KMS-11 (cell line): ENCODE results near the gene ACOT11.

ENCODE experiments used
- H2AFZ ChIP-seq: fragments of 200-600 bp; sonication (generic); 2 replicates; pipeline ENCODE4 v1.6.1; 2016; ENCODE audit warnings: antibody characterized with exemption, mixed run types, low read depth
- H3K27ac ChIP-seq: fragments of 200-600 bp; sonication (generic); 2 replicates; pipeline ENCODE4 v1.6.1; 2016; ENCODE audit warnings: mild to moderate bottlenecking, mixed run types
- H3K27me3 ChIP-seq: fragments of 200-600 bp; sonication (generic); 2 replicates; pipeline ENCODE4 v1.6.1; 2017; ENCODE audit warnings: mild to moderate bottlenecking, low read depth, mixed run types, moderate library complexity; ENCODE audit not compliant: insufficient read depth
- H3K36me3 ChIP-seq: fragments of 200-600 bp; sonication (generic); 2 replicates; pipeline ENCODE4 v1.6.1; 2017; ENCODE audit warnings: mild to moderate bottlenecking, mixed run types; ENCODE audit not compliant: insufficient read depth
- H3K4me1 ChIP-seq: fragments of 200-600 bp; sonication (generic); 2 replicates; pipeline ENCODE4 v1.6.1; 2016; ENCODE audit warnings: mild to moderate bottlenecking, low read depth, mixed run types; ENCODE audit not compliant: poor library complexity, severe bottlenecking
- H3K4me2 ChIP-seq: fragments of 200-600 bp; sonication (generic); 2 replicates; pipeline ENCODE4 v1.7.0; 2016; ENCODE audit warnings: mild to moderate bottlenecking, mixed run types
- H3K4me3 ChIP-seq: fragments of 200-600 bp; sonication (generic); IDR thresholded peaks from 2 replicates; pipeline ENCODE4 v1.6.1; 2017; ENCODE audit warnings: low read depth, low read length, mixed read lengths; ENCODE audit not compliant: insufficient read depth
- H3K79me2 ChIP-seq: fragments of 200-600 bp; sonication (generic); 2 replicates; pipeline ENCODE4 v1.6.1; 2016; ENCODE audit warnings: low read depth, mixed run types; ENCODE audit not compliant: insufficient read depth
- H3K9ac ChIP-seq: fragments of 200-600 bp; sonication (generic); 2 replicates; pipeline ENCODE4 v1.6.1; 2016; ENCODE audit warnings: mild to moderate bottlenecking, mixed run types
- H4K20me1 ChIP-seq: fragments of 200-600 bp; sonication (generic); 2 replicates; pipeline ENCODE4 v1.6.1; 2016; ENCODE audit warnings: mild to moderate bottlenecking, mixed run types; ENCODE audit not compliant: insufficient read depth
- TF ChIP-seq, protein P1 (sequence below): fragments of 200-600 bp; sonication (generic); conservative IDR thresholded peaks from 2 replicates; pipeline ENCODE4 v1.6.1; 2017; ENCODE audit warnings: low read depth, mild to moderate bottlenecking, antibody characterized with exemption, low read length, moderate library complexity, mixed read lengths

Gene ACOT11

DNA sequence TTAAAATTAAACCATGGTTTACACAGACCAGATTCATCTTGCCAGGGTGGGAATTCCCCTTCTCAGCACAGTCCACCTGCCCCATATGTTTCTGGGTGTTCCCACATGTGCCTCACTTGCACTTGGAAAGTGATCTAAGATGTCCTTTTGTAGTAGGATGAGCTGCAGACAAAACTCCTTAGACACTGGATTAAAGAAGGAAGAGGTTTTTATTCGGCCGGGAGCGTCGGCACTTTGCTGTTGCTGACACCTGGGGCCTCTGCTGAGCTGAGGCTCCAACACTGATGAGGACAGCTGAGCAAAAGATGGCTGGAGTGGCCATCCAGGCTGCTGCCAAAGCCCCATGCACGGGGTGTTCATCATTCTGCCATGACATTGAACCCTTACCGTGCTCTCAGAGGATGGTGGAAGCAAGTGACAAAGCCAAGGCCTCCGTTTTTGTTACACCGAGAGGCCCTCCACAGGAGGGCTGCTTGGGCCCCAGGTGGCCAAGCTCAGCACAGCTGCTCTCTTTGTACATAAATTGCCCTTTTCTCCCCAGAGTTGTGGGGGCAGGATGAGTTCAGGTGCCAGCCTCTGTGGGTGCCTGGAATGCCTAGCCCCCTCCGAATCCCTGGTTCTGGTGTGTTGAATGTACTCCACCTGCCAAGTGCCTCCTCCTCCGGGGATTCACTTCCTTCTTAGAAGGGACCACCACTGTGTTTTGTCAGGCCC is 7.3 kb upstream of the ACOT11 start:
- H2AFZ ChIP-seq = no peak overlapping the region
- H4K20me1 ChIP-seq = no peaks in the 10 kb centered on the region
- no peaks in the 10 kb centered on the region for H3K27me3 ChIP-seq
- TF ChIP-seq, protein P1, sequence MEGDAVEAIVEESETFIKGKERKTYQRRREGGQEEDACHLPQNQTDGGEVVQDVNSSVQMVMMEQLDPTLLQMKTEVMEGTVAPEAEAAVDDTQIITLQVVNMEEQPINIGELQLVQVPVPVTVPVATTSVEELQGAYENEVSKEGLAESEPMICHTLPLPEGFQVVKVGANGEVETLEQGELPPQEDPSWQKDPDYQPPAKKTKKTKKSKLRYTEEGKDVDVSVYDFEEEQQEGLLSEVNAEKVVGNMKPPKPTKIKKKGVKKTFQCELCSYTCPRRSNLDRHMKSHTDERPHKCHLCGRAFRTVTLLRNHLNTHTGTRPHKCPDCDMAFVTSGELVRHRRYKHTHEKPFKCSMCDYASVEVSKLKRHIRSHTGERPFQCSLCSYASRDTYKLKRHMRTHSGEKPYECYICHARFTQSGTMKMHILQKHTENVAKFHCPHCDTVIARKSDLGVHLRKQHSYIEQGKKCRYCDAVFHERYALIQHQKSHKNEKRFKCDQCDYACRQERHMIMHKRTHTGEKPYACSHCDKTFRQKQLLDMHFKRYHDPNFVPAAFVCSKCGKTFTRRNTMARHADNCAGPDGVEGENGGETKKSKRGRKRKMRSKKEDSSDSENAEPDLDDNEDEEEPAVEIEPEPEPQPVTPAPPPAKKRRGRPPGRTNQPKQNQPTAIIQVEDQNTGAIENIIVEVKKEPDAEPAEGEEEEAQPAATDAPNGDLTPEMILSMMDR = no peak
- H3K4me2 ChIP-seq = no peak overlapping the region
- H3K4me3 ChIP-seq = no peak overlapping the region
- no peaks in the 10 kb centered on the region for H3K79me2 ChIP-seq
- no peaks in the 10 kb centered on the region for H3K4me1 ChIP-seq
- H3K36me3 ChIP-seq = no peaks in the 10 kb centered on the region
- H3K27ac ChIP-seq = no peak overlapping the region
- H3K9ac ChIP-seq = no peak overlapping the region

DNA sequence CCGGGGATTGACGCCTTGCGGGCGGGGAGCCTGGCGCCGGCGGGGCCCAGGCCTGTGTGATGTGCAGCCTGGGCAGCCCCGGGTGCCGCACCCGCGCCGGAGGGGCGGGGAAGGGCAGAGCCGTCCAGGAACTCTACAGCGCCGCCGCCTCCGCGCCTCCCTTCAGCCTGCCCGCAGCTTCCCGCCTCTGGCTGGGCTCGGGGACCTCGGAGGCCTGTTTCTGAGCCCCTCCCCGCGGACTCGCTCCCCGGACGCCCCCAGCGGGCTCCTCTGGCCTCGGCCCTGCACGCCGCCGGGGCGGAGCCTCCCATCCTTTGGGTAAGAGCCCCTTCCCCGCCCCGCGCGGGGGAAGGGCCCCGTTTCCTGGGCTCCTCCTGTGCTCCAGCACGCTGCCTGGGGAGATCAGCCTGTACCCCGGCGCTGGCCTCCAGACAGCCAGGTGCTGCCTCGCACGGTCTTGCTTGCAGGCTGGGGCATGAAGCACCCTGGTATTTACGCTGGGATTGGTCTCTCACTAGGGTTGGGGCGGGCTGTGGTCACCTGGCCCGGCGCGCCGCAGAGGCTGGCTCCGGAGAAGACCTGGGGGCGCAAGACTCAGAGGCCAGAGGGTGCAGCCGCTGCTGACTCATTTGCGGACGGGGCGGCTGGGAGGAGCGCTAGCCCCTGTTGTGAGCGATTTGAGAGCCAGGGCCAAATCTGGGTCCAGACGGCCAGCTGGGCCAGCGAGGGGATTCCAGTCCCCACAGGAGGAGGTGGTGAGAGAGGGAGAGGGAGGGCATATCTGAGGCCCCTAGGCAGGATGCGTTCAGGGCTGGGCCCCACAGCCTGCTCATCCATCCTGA is 5.7 kb upstream of the ACOT11 start:
- no peak overlapping the region for H3K9ac ChIP-seq
- H3K27me3 ChIP-seq = no peaks in the 10 kb centered on the region
- TF ChIP-seq, protein P1 = no peak
- H4K20me1 ChIP-seq = no peaks in the 10 kb centered on the region
- no peak overlapping the region for H3K27ac ChIP-seq
- no peaks in the 10 kb centered on the region for H3K4me1 ChIP-seq
- H3K4me3 ChIP-seq = no peak overlapping the region
- no peak overlapping the region for H2AFZ ChIP-seq
- H3K4me2 ChIP-seq = no peak overlapping the region
- H3K79me2 ChIP-seq = no peaks in the 10 kb centered on the region
- no peaks in the 10 kb centered on the region for H3K36me3 ChIP-seq

DNA sequence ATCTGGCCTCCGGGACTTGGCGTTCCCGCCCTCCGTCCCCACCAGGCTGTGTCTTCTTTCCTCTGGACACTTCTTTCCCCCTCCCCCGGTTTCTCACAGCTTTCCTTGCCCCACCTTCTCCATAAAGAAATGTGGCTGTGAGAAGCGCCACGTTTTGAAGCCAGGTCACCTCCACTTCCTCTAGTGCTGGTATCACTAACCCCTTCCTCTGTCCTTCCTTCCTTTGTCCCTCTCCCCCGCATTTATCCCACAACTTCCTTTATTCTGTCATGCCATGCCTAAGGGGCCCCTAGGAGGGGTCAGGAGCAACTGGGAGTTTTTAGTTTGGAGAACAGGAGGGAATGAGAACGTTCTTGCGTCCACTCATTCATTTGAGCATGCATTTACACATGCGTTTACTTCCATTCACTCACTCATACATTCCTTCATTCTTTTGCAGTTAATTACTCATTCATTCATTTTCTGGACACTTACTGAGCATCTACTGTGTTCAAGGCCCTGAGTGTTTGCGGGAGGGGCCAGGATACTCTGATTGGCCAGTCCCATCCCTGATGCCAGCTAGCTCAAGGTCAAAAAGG is 5.0 kb upstream of the ACOT11 start:
- Histone ChIP-seq H4K20me1 (no peaks in the 10 kb centered on the region), H3K4me2 (no peak overlapping the region), H3K79me2 (no peaks in the 10 kb centered on the region), H3K27ac (no peak overlapping the region), H3K36me3 (no peaks in the 10 kb centered on the region), H3K27me3 (no peaks in the 10 kb centered on the region), H3K9ac (no peak overlapping the region), H2AFZ (no peak overlapping the region), H3K4me1 (no peaks in the 10 kb centered on the region), H3K4me3 (no peak overlapping the region)
- TF ChIP-seq, protein P1 = no peak

DNA sequence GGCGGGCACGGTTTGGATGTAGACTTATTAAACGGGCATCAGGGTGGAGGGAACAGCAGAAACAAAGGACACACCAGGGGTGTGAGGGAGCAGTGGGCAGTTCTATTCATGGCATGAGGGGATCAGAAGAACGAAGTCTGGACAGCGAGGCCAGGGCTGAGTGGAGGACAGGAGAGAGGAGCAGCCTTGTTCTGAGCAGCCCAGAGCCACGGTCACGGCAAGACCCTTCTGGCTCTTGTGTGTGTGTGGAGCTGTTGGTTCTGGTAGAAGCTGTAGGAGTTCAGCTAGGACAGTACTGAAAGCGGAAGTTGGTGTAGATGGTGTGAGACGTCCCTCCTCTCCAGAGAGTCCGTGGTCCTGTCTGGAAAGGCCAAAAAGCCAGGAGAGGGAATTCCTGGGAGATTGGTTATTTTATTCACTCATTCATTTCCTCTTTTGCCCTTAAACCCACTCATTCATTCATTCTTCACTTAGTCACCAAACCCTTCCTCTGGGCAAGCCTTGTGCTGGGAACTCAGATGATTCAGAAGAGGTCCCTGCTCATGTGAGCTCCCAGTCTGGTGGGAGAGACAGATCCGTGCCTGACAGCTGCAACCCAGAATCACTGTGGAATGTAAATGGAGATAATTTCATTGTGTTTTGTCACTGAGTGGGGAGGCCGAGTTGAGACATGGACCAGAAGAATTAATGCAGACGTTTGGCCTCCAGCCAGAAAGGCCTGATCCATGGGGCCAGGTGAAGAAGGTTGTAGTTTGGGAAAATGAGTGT is 4.1 kb upstream of the ACOT11 start:
- Histone ChIP-seq H3K9ac (no peak overlapping the region), H3K4me1 (no peaks in the 10 kb centered on the region), H3K79me2 (no peaks in the 10 kb centered on the region), H4K20me1 (no peaks in the 10 kb centered on the region), H3K27me3 (no peaks in the 10 kb centered on the region), H3K4me2 (no peak overlapping the region), H3K4me3 (no peak overlapping the region), H3K36me3 (no peaks in the 10 kb centered on the region), H3K27ac (no peak overlapping the region), H2AFZ (no peak overlapping the region)
- TF ChIP-seq, protein P1 = no peak
